Activated CD8-positive, alpha-beta memory T cell treated with anti-CD3 and anti-CD28 coated beads for 48 hours (primary cell): ENCODE results near the gene RAB12.

Experiments used
- DNase-seq, 3 experiments: peaks; one replicate each; pipeline ENCODE4 v3.0.0-alpha.2; 2020; ENCODE audit warnings: low read depth in 2 of 3, low spot score in 2 of 3

Gene RAB12

DNA sequence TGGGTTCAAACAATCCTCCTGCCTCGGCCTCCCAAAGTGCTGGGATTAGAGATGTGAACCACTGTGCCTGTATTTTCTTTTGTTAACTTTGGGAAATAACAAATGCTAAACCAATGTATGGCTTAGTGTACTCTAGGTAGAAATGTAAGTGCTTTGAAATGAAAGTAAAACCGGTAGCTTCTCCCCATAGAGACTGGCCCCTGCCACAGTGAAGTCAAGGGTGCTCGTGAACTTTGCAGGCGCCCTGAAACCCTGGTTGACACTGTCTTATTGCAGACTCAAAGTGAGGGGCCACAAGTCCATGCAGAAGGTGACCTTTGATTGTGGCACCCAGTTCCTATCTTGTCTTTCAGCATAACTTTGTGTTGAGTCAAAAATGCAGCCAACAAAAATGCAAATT is 72.0 kb downstream of the RAB12 start:
- no peak for DNase-seq

DNA sequence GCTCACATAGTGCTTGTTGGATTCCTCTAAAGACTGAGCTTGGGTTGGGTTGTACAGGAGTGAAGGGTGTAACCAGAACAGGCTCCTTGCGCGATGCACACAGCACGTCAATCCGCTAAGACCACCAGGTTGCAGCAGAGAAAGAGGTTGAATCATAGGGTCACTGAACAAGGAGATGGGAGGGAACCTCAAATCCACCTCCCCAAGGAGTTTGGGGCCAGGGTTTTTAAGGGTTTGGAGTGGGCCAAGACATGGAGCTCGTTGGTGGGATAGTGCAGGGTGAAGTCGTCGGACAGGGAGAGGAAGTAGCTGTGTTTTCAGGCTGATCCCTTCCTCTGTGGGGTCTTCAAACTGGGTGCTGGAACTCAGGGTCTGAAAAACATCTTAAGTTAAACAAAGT is 75.3 kb downstream of the RAB12 start:
- no peak for DNase-seq

DNA sequence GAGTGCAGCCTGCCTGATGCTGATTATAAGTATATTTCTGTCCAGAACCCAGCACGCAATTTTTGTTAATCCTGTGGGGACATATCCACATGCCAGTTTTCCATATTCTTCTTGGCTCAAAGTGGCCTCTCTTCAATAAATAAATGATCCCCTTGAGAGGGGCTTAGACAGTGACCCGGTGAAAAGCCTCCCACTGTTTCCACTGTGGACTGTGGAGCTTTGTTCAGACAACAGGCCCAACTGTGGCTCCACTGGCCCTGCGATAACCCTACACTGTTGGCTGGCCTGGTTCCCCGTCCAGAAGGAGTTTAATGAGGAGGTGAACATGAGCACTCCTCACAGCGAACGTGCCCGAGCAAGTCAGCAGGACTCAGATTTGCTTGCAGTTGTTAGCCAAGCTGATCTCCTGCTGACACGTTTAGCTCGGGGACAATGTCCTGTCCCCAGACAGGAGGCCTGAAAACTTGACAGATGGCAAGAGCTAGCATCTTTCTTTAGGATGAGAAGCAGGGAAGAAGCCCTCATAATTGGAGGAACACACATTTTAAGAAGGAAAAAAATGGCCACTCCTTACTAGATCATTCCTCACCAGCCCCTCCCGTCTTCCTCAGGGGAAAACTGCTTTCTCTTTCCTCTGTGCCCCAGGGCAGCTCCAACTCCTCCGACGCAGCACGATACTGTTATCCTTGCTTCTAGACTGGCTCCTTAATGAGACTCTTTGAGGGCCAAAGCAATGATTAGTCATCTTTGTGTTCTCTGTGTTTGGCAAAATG is 76.1 kb downstream of the RAB12 start:
- no peak for DNase-seq

DNA sequence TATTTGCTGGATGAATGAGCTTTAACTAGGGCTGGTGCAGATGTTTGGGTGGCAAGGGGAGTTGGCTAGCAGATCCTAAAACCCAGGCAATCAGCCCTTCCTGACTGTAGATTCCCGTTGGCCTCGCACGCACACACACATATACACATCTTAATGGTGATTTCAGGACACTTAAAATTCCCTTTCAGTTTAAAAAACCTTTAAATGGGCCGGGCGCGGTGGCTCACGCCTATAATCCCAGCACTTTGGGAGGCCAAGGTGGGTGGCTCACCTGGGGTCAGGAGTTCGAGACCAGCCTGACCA is 76.6 kb downstream of the RAB12 start:
- no peak for DNase-seq

DNA sequence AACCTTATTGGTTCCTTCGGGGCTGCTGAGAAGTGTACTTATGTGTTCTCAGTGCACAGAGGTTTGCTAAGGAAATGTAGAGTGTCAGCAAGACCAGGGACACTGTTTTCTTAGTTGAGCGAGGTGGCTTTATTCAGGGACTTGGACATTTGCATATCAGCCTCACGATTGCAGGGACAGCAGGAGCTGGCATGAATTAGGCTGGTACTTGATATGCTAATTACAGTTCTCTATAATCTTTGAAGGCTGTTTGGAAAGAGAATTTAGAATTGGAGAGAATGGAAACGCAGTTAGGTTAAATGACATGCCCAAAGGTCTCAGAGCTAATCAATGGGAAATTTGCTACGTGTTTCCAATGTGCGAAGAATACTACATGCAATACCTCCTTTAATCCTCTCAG is 77.4 kb downstream of the RAB12 start:
- DNase-seq = no peak

DNA sequence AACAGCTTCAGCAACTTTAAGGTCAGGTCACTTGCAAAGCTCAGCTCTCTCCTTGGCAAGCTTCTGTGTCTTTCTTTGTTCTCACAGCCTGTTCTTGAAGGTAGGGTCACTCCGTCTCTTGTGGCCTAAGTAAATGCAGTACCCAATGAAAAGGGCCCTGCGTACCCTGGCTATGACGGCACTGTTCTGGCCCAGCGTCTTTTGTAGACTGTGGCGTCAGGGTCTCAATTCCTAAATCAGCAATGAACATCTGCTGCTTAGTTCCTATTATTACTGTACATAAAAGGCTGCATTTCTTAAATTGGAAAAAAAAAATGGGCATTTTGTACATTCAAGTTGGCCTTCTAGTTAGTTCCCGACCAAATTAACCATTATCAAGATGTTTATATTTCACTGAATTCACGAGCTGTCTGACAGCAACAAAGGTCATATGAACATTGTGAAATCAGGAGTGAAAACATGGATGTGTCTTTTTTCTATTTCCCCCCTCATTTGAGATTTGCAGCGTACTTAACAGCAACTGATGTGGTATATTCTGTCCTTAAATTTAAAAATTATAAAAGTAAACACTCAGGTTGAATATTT is 79.1 kb downstream of the RAB12 start:
- DNase-seq = no peak

DNA sequence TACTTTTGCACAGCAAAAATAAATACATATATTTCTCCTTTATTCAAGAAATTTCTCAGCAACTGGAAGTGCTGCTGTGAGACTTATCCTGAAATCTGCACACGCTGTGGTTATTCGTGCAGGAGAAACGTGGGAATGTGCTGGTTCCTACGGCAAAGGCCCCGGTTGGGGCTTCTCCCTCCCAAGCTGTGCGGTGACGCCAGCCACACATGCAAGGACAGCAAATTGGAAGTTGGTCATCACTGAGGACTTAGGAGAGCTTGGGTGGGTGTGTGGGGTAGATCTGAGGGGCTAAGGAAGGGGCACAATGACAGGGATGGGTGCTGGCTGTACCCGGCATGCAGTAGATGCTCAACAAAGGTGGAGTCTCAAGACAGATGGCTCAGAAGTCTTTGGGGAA is 79.6 kb downstream of the RAB12 start:
- no peak for DNase-seq
